BE2C (cell line): Measurements from ENCODE around the gene TMEM132E.

ENCODE experiments used
- DNase-seq: peaks from one replicate; pipeline ENCODE4 v3.0.0-alpha.2; 2020
- H3K27me3 ChIP-seq: fragments of 250-450 bp; sonication (Bioruptor Pico); 2 replicates; pipeline ENCODE4 v1.5.1; 2020; ENCODE audit warnings: mild to moderate bottlenecking
- H3K36me3 ChIP-seq: fragments of 250-450 bp; sonication (Bioruptor Pico); 2 replicates; pipeline ENCODE4 v1.5.1; 2020; ENCODE audit warnings: mild to moderate bottlenecking
- H3K4me1 ChIP-seq: fragments of 250-450 bp; sonication (Bioruptor Pico); 2 replicates; pipeline ENCODE4 v1.5.1; 2020
- H3K4me3 ChIP-seq: 2 replicates; pipeline ENCODE4 v1.5.1; 2011; ENCODE audit warnings: low read depth, low read length
- H3K9me3 ChIP-seq: fragments of 250-450 bp; sonication (Bioruptor Pico); 2 replicates; pipeline ENCODE4 v1.5.1; 2020
- TF ChIP-seq, protein P1 (sequence below): IDR thresholded peaks from 2 replicates; pipeline ENCODE4 v1.5.1; 2012; ENCODE audit warnings: mild to moderate bottlenecking, low read depth, low read length

The TMEM132E gene

DNA sequence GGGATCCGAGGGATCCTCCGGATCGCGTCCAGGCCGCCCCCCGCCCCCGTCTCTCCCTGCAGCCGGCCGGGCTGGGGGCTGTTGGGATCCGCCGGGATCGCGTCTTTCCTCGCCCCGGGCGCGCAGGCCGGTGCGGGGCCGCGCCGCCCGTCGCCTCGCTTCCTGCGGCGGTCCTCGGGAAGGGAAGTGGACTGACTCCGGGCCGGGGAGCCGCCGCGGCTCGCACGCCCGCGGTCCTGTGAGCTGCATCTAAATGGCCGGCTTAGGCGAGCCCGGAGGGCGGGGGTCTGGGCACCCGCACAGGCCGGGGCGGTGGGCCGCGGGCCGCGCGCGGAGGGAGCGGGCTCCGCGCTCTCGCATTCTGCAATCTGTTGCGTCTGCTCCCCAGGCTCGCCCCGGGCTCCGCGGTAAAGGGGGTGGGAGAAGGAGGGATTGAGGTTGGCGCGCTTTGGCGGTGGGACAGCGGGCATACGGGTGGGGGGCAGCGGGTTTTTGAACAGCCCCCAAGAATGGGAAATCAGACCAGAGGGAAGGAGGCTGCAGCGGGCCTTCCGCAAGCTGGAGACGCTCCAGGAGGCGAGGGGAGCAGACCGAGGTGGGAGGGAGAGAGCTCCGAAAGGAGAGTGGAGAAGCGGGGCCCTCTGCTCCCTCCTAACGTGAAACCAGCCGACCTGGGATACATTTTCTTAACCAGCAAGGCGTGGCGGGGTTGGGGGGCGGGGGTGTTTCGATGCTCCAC, 2.2 kb downstream of the TMEM132E start:
- H3K4me1 ChIP-seq, result peaks cover 6% of the 10 kb centered on the region
- no peak for DNase-seq
- TF ChIP-seq, protein P1, sequence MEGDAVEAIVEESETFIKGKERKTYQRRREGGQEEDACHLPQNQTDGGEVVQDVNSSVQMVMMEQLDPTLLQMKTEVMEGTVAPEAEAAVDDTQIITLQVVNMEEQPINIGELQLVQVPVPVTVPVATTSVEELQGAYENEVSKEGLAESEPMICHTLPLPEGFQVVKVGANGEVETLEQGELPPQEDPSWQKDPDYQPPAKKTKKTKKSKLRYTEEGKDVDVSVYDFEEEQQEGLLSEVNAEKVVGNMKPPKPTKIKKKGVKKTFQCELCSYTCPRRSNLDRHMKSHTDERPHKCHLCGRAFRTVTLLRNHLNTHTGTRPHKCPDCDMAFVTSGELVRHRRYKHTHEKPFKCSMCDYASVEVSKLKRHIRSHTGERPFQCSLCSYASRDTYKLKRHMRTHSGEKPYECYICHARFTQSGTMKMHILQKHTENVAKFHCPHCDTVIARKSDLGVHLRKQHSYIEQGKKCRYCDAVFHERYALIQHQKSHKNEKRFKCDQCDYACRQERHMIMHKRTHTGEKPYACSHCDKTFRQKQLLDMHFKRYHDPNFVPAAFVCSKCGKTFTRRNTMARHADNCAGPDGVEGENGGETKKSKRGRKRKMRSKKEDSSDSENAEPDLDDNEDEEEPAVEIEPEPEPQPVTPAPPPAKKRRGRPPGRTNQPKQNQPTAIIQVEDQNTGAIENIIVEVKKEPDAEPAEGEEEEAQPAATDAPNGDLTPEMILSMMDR, result no peak
- no peaks in the 10 kb centered on the region for H3K36me3 ChIP-seq
- peak overlapping the region; percentile 44 for H3K4me3 ChIP-seq
- H3K9me3 ChIP-seq, result no peaks in the 10 kb centered on the region
- H3K27me3 ChIP-seq, result peaks cover 77% of the 10 kb centered on the region

DNA sequence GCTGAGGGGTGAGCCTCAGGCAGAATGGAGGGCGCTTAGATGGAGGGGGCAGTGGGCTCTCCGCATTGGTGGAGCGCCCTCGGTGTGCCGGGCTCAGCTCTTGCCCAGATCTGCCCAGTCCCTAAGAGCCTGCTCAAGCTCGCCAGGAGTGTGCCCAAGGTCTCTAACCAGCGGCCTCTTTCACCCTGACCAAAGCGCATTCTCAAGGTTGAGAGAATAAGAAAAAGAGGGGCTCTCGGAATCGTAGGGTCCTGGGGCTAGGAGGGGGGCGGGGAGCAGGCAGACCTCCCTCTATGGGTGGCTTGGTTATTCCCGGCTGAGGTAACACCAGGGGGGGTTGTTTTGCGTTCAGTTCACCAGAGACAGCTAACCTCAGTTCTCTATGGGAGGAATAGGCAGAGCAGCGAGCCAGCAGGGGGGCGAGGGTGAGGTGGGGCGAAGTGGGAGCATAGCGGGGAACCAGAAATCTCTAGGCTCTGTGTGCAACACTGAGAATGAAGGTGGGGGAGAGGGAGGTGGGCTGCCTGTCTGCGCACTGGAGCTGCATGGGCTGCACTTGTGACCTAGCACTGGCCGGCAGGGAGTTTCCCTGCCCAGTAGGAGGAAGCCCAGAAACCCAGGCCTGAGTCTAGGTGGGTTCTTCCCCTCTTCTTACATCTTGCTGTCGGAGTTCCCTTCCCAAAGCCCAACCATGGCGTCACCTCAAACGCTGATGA, 3.0 kb downstream of the TMEM132E start:
- H3K4me1 ChIP-seq, result peaks cover 6% of the 10 kb centered on the region
- TF ChIP-seq, protein P1, result no peak
- H3K4me3 ChIP-seq, result peak overlapping the region; percentile 16; the same call in 1 of the 2 replicates
- no peaks in the 10 kb centered on the region for H3K9me3 ChIP-seq
- no peak for DNase-seq
- H3K27me3 ChIP-seq, result peaks cover 76% of the 10 kb centered on the region
- no peaks in the 10 kb centered on the region for H3K36me3 ChIP-seq

DNA sequence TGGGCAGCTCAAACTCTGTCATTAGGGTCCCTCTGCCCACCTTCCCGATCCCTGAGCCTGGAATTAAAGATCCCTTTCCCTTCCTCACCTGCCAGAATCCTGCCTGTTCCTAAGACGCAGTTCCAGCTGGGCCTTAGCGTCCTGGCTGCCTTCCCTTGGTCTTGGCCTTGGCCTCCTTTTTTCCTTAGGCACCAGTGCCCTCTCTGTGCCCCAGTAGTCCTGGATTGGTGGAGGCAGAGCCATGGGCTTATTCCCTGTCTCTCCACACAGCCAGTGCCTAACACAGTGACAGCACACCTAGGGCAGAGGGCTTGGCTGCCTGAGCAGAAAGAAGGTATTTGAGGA, 3.5 kb downstream of the TMEM132E start:
- Histone ChIP-seq H3K36me3 (no peaks in the 10 kb centered on the region), H3K9me3 (no peaks in the 10 kb centered on the region), H3K27me3 (peaks cover 71% of the 10 kb centered on the region), H3K4me1 (peaks cover 6% of the 10 kb centered on the region), H3K4me3 (no peak overlapping the region)
- TF ChIP-seq, protein P1, result no peak
- no peak for DNase-seq

DNA sequence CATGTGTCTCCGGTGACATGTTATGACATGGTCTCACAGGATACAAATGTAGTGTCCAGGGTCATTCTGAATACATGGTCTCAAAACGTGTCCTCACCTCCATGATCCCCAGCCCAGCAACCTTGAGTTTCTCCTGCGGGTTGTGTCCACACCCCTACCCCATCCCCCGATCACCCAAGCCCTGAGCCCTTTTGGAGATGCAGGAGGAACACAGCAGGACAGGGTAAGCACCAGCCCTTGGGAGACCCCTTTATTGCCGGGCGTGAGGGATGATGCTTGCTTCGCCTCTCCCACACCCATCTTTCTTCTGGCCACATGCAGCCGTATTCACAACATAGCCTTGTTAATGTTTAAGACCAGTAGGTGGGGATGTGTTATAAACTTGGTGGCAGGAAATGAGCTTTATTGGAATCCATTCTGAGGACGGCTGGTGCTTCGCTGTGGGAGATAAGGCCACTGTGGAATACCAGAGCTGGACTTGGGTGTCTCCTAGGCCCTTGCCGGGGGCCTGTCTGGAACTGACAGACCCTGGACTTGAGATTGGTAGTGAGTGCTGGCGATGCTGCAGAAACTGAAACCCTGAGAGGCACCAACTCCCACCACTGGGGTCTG, 5.5 kb downstream of the TMEM132E start:
- Histone ChIP-seq H3K27me3 (peaks cover 50% of the 10 kb centered on the region), H3K4me3 (no peak overlapping the region), H3K4me1 (peaks cover 6% of the 10 kb centered on the region), H3K36me3 (no peaks in the 10 kb centered on the region), H3K9me3 (no peaks in the 10 kb centered on the region)
- peak; percentile 71 for DNase-seq
- TF ChIP-seq, protein P1, result peak; percentile 62

DNA sequence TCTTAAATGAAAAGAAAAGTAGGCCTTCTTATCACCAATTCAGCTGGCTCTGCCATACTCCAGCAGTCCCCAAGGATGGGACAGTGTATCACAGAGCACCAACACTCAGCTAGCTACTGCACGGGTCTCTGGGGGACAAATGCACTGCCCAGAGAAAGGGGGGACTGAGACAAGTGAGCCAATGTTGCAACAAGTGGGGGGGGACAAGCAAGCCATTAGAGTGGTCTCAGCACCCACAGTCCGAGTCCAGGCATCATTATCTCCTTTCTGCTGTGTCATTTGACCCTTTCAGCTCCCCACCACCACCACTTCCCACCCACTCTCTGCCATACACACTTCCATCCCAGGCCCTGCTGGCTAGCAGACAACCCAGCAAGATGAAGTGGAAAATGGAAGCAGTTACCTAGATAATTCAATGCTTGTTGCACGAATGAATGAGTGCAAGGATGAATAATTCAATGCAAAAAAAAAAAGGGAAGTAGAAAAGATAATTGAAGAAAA, 7.0 kb downstream of the TMEM132E start:
- Histone ChIP-seq H3K36me3 (no peaks in the 10 kb centered on the region), H3K9me3 (no peaks in the 10 kb centered on the region), H3K4me3 (no peak overlapping the region), H3K4me1 (peaks cover 3% of the 10 kb centered on the region; the same call in 1 of the 2 replicates), H3K27me3 (peaks cover 35% of the 10 kb centered on the region)
- DNase-seq, result no peak
- TF ChIP-seq, protein P1, result no peak

DNA sequence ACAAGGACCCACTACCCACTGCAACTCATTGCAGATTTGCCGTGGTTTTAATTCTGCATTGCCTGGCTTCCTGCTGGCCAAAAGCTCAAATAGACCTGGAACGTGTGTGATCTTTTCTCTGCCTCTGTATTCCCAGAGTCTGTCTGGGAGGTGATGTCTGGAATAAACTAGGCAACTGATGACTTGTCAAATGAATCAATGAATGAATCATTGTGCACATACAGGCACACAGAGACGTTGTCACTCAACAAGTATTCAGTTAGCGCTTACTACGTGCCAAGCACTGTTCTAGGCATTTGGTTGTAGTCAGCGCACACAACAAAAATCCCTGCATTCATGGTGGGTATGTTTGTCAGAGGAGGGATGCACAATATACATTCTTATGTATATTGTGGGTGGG, 8.9 kb downstream of the TMEM132E start:
- TF ChIP-seq, protein P1, result no peak
- H3K36me3 ChIP-seq, result no peaks in the 10 kb centered on the region
- H3K9me3 ChIP-seq, result no peaks in the 10 kb centered on the region
- no peak overlapping the region for H3K4me3 ChIP-seq
- peaks cover 17% of the 10 kb centered on the region for H3K27me3 ChIP-seq
- DNase-seq, result no peak
- peaks cover 3% of the 10 kb centered on the region; the same call in 1 of the 2 replicates for H3K4me1 ChIP-seq
